ENCODE measurements around the gene MFN2.
"Not testable (repeated sequence)": the region's sequence is repeated elsewhere in the genome, so short reads cannot be mapped to it uniquely, and the experiment has no call there.

The MFN2 gene

DNA sequence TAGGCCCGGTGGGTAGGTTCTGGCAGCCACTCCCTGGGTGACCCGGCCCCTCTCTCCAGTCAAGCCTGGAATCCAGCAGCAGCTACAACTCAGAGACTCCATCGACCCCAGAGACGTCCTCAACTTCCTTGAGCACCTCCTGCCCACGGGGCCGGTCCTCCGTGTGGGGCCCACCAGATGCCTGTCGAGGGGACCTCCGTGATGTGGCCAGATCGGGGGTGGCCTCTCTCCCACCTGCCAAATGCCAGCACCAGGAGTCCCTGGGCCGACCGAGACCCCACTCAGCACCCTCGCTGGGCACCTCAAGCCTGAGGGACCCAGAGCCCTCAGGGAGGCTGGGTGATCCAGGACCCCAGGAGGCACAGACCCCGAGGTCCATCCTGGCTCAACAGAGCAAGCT lies 41.8 kb downstream of the MFN2 start:
- no peak for DNase-seq (ENCODE audit: low read depth in 2 of 2)

DNA sequence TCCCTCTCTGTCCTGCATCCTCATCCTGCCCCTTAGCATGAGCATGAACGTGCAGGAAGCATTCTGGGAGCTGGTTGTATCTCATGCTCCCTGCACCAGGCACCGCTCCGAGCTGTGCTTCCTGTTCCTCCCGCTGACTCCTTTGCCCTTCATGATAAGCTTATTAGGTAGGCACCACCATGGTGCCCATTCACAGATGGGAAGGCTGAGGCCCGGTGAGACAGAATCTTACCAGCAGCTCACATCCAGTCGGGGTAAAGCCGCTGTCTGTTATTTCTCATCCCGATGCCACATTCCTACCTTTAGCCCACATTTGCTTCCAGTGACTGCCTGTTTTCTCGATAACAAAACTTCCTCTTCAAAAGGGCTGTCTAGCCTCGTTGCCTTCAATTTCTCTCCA lies 46.3 kb downstream of the MFN2 start:
- no peak for DNase-seq (ENCODE audit: low read depth in 2 of 2)

DNA sequence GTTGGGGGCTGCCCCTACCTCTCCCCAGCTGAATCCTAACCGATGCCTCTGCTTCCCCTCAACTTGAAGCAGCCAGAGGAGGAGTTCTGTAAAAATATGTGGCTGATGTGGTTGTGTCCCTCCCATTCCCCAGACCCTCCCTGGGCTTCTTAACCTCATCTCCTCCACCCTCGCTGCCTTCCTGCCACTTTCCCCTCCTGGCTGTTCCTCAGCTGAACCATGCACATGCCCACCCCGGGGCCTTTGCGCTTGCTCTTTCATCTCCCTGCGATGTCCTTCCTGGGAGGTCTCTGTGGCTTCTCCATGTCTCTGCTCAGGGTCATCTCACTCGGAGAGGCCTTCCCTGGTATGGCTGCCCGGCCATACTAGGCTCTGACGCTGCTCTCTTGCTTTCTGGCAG lies 48.0 kb downstream of the MFN2 start:
- no peak for DNase-seq (ENCODE audit: low read depth in 2 of 2)

DNA sequence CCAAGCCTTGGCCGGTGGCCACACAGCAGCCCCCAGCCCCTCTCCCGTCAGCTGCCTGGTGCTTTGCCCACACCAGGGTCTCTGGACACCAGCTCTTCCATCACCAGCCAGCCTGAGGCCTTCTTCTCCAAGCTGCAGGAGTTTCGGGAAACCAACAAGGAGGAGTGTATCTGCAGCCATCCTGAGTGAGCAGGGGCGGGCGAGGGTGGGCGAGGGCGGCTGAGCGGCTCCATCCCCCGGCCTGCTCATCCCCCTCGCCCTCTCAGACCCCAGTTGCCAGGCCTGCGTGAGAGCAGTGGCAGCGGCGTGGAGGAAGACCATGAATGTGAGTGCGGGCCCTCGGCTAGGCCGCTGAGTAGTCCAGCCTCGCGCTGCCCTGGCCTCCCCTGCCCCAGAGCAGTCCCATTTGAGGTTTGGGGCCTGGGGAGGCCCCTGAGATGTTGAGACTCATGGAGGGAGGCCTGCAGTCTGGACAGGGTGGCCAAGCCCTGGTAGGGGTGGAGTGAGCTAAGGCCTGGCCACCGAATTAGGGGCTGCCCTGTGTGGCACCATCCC lies 48.8 kb downstream of the MFN2 start:
- no peak for DNase-seq (ENCODE audit: low read depth in 2 of 2)

DNA sequence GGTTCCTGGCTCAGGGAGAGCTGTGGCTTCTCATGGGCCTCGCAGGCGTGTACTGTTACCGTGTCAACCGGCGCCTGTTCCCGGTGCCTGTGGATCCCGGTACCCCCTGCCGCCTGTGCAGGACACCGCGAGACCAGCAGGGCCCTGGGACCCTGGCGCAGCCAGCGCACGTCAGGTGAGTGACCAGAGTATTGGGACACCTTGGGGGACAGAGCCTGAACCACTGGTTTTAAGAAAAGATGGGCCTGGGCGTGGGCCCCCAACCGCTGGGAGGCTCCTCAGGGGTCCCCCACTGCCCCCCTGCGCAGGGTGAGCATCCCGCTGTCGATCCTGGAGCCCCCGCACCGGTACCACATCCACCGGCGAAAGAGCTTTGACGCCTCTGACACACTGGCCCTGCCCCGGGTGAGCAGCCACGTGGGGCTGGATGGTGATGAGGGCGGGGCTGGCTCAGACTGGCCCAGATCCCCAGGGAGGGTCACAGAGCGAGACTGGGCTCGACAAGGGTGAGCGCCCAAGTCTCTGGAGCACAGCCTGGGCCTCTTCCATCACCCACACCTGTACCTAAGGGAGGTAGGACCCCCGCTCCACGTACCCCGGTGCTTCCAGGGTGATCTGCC lies 49.6 kb downstream of the MFN2 start:
- no peak for DNase-seq (ENCODE audit: low read depth in 2 of 2)

DNA sequence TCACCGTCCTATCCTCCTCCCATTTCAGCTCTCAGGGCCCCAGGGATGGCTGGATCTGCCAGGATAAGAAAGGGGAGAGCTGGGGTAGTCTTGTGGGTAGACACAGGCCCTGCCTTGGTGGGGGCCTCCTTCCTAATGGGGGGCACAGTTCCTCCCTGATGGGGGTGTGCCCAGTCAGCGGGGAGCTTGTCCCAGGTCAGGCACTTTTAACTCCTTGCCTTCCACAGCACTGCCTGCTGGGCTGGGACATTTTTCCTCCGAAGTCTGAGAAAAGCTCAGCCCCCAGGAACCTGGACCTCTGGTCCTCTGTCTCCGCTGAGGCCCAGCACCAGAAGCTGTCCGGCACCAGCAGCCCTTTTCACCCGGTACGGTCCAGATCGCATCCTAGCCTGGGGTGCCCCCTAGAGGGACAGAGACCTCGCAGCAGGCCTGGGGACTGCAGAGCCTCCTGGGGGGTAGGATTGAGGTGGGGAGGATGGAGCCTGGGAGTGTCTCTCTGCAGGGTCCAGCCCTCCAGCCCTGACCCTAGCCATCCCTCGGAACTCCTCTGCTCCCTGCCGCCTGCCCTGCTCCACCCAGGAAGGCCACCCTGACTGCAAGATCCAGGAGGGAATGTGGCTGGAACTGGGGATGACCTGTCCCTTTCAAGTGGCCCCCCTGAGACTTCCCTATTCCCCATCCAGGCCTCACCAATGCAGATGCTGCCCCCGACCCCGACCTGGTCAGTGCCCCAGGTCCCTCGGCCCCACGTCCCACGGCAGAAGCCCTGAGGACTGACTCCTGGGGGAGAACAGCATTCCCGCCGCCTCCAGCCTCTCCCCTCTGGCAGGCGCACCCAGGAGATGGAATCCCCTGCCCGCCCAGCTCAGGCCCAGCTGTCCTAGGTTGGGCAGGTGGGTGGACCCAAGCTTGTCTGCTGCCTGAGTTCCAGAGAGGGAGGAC lies 51.1 kb downstream of the MFN2 start:
- no peak for DNase-seq (ENCODE audit: low read depth in 2 of 2)

DNA sequence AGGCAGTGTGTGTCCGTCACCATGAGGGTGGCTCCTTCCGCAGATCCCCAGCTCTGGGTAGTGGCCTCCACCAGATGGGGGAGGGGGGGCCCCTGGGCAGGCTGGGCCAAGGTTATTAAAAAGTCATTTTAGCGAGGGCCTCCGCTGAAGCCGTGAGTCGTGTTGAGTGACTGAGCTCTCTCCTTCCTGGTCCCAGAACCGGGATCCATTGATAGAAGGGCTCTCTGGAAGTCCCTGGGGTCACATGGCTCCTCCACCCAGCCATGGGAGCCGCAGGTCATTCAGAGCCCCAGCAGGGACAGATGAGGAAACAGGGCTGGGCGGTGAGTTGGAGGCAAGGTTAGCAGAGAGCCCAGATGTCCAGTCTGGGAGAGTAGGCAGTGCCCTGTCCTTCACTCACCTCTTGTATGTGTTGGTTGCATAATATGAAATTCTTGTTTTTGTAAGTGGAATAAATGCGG lies 51.9 kb downstream of the MFN2 start:
- no peak for DNase-seq (ENCODE audit: low read depth in 2 of 2)

DNA sequence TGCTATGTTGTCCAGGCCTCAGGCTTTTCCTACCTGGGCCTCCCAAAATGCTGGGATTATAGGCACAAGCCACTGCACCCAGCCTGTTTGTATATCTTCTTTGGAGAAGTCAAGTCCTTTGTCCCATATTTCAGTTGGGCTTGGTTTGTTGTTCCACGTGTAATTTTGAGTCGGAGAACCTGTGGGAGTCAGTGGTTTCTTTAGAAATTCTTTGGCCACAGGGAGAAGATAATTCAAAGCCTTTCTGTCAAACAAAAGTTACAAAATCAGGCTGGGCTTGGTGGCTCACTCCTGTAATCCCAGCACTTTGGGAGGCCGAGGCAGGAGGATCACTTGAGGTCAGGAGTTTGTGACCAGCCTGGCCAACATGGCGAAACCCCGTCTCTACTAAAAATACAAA lies 53.2 kb downstream of the MFN2 start:
- DNase-seq (ENCODE audit: low read depth in 2 of 2): not testable (repeated sequence)

DNA sequence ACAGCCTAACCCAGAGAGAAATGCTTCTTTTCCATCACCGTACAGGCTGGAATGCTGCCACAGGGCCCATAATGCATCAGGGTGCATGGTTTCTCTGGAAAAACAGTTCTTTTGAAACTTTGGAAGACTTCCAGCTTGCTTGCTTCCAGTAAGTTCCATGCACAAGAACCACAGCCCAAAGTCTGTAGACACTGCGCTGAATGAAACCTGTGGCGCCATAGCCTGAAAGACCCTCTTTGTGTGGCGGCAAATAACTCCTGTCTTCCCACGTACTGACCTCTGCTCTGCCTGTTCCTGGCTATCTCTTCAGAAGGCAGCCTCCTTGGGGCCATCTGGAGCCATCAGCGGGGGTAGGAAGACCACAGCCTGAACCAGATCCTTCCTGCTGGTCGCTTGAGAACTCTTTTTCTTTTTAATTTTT lies 54.1 kb downstream of the MFN2 start:
- no peak for DNase-seq (ENCODE audit: low read depth in 2 of 2)

DNA sequence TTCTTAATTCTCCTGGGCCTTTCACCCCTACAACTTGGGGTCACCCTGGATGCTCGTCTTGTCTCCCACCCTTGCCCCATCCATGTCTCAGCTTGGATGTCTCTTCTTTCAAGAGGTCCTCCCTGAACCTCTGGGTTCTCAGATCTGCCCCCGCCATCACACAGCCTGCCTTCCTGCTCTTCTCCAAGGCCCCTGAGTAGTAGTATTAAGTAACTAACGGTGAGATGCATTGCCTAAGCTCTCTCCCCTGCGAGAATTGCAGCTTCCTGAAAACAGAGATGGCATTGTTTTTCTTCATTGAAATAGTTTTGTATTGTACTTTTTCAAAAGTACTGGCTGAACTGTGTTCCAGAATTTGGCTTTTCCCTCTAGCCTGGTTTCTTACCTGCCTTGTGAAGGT lies 55.1 kb downstream of the MFN2 start:
- no peak for DNase-seq (ENCODE audit: low read depth in 2 of 2)

DNA sequence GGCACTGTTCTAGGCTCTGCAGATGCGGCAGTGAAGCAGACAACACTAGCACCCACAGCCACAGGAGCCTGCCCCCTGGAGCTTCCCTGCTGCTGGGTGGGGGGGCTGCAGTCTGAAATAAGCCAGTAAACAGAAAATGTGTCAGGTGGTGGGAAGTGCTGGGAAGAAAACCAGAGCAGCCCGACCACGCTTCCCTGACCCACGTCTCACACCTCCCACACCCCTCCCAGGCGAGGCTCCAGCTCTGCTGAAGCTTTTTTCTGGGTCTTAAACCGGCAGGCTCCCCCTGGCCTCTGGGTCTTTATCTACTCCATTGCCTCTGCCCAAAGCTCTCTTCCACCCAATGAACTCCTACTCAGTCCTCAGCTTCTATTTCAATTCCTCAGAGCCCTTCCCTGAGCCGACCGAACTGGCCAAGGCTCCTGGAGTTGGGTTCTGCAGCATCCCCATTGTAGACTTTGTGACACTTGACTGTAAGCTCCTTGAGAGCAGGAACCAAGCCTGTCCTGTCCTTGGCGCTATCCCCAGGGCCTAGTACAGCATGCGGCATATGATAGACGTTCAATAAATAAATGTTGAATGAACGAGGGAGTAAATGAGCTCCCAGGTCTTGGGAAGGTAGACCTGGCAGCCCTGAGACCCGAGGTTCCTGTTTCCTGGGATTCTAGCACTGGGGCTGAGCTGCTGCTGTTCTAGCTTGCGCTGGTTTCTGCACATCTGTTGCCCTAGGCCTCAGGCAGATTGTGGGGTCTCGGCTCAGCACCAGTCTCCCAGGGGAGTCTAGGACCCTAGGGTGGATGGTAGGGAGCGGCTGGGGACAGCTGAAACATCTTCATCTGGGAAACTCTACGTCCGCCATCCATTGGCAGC lies 57.5 kb downstream of the MFN2 start:
- DNase-seq (ENCODE audit: low read depth in 2 of 2): no peak

DNA sequence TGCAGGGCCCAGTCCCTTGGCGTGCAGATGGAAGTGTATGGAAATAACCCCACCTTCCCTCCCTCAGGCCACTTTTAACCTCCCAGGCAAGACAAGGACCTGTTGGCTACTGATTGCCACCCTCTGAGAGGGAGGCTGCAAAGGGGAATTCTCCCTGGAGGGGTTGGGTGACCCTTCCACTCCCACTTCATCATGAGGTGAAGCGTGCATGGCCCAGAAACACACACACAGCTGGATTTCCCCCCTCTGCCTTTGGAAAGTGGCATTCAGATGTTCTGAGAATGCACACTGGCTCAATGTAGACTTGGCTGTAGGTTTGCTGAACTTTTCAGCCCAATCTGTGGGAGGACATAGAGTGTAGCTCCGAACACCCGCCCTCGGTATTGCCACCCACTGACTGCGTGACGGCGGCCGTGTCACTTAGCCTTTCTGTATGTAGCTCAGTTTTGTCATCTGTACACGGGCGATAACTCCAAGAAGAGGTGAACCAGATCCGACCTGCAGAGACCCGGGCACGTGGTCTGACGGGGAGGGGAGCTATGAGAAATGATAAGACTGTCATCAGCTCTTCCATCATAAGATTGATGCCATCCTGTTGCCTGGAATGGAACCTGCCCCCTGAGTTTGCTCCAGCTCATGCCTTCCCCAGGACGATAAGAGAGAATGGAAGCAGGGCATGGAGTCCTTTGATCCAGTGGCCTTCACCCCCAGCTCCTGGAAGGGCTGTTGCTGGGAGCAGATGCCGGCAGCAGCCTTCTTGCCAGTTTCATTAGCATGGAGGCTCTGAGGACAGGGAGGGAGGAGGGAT lies 58.3 kb downstream of the MFN2 start:
- no peak for DNase-seq (ENCODE audit: low read depth in 2 of 2)

DNA sequence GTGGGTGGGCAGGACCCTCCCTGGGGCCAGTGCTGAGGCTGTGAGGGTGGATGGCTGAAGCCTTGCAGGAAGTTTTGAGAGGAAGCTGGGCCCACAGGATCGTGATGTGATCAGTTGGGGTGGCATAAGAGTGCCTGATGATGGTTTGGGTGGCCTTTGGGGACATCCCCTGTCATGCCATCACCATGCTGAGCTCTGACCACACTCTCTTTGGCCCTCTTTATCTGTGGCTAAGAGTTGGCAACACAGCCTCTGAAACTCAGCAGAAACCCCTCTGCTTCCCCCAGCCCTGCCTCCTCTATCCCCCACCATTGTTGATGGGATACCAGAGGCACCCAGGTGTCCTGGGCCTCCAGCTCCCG lies 58.9 kb downstream of the MFN2 start:
- no peak for DNase-seq (ENCODE audit: low read depth in 2 of 2)

DNA sequence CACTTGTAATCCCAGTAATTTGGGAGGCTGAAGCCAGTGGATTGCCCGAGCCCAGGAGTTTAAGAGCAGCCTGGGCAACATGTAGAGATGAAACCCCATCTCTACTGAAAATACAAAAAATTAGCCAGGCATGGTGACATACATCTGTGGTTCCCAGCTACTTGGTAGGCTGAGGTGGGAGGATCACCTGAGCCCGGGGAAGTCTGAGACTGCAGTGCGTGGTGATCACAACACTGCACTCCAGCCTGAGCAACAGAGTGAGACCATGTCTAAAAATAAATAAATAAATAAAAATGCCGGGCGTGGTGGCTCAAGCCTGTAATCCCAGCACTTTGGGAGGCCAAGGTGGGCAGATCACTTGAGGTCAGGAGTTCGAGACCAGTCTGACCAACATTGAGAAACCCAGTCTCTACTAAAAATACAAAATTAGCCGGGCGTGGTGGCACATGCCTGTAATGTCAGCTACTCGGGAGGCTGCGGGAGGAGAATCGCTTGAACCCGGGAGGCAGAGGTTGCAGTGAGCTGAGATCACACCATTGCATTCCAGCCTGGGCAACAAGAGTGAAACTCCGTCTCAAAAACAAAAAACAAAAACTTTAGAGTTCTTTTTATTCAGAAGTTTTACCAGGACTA lies 59.7 kb downstream of the MFN2 start:
- not testable (repeated sequence) for DNase-seq (ENCODE audit: low read depth in 2 of 2)

DNA sequence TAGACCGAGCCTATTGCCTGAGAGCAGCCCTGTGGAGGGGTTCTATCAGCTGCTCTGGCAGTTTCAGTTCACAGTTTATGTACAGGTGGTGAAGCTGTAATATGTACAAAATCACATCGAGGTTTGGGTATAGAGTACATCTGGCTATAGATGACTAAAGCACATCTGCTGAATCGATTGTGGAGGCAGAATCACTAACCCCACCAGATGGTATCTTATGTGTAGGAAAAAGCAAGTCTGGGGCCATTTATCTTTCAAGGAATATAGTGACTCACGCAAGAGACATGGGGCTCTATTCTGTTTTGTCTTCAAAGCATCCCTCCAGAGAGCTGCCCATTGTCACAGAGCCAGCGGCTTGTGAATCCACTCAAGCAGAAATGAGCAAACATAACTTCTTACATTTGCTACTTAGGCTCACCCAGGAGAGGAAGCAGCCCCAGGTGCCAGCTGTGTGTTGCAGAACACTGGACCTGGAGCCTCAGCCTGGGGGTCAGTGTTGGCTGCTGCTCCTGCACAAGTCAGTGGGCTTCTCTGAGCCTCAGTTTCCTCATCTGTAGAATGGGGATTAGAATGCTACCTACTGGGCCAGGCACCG lies 60.3 kb downstream of the MFN2 start:
- no peak for DNase-seq (ENCODE audit: low read depth in 2 of 2)

DNA sequence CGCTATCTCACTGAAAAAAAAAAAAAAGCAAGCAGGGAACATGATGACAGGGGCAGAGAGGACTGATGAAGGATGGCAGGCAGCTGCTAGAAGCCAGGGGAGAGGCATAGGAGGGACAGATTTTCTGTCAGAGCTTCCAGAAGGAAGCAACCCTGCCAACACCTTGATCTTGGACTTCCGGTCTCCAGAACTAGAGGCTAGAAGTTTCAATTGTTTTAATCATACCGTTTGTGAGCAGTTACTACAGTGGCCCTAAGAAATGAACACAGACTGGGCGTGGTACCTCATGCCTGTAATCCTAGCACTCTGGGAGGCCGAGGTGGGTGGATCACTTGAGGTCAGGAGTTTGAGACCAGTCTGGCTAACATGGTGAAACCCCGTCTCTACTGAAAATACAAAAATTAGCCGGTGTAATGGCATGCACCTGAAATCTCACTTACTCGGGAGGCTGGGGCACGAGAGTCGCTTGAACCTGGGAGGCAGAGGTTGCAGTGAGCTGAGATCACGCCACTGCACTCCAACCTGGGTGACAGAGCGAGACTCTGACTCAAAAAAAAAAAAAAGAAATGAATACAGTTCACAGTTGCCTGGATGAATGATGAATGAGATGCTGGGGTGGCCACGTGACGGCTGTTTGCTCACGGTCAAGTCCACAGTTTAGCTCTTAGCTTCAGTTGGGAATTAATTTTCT lies 64.1 kb downstream of the MFN2 start:
- not testable (repeated sequence) for DNase-seq (ENCODE audit: low read depth in 2 of 2)

DNA sequence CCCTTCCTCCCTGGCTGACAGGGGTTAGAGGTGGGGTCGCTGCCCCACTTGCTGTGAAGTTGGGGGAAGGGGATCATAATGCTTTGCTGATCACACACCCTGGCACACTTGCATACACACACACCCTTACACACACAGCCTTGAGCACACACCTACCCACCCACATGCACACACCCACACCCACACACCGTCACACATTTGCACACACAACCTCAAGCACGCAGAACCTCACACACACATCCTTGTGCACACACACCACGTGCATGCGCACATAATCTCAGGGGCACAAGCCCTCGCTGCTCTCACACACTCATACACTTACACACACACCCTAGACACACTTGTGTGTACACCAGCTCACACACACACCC lies 66.5 kb downstream of the MFN2 start:
- DNase-seq (ENCODE audit: low read depth in 2 of 2): no peak

DNA sequence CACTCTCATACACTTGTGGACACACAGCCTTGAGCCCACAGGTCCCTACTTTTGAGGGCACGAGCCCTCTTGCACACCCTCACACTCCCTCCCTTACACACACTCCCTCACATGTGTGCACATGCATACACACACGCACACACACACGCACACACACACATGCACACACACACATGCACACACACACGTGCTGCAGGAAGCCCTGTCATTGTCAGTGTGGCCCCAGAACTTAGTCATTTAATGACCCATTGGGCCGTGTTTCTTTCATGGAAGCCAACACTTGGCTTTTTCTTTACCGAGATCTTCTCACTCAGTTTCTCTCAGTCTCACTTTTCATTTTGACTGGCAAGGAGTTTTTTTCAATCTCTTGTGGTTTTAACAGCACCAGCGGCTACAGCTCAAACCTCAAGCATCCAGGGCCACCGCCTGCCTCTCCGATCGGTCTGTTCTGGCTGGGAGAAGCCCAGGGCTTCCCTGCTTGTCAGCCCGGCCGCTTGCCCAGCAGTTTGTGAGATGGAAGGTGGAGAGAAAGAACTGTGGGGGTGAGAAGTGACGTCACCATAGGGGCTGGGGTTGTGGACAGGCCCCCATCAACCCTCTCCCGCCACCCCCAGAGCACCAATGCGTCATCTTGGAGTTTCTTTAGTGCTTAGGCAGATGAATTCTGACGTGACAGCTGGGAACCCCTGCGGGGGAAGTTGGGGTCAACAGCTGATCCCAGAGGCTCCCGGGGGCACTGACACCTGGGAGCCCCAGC lies 67.1 kb downstream of the MFN2 start:
- DNase-seq (ENCODE audit: low read depth in 2 of 2): peak; percentile 21 to 47

DNA sequence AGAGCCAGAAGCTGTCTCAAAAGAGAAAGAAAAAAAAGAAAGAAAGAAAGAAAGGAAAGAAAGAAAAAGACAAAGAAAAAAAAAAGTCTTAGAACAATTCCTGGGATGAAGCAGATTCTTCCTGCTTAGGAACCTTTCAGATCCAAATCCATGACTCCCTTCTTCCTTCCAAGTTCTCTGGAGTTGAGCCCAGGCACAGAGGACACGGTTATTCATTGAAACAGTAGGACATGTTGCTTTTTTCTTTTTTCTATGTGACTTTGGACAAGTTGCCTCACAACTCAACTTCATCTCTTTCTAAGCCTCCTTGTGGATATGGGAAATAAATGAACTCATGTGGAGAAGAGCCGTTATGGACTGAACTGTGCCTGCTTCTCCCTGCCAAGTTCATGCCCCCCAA lies 68.1 kb downstream of the MFN2 start:
- no peak for DNase-seq (ENCODE audit: low read depth in 2 of 2)
